B cell (primary cell): ENCODE results near the gene CFAP90. TPM values are rescaled to one million over a fixed set of nuclear protein-coding genes. Genes with fewer than 3 reads are reported as not detected.

Experiments
- ATAC-seq: fragments of 200-7000 bp; cut with Tn5 transposase; one replicate; pipeline ENCODE4 v1.10.0; 2021; ENCODE audit warnings: low read depth, mild to moderate bottlenecking, moderate number of reproducible peaks, moderate library complexity
- CTCF ChIA-PET: fragments of 350-600 bp; sonication (Branson Sonifier 250); formaldehyde crosslinking; loops from one replicate; lab custom pipeline; 2021; ENCODE audit warnings: antibody characterized with exemption, inconsistent platforms; lab: Charles Lee
- POLR2A ChIA-PET: fragments of 350-600 bp; sonication (Branson Sonifier 250); formaldehyde crosslinking; loops from one replicate; lab custom pipeline; 2021; ENCODE audit warnings: antibody characterized with exemption; lab: Charles Lee
- DNase-seq: peaks from one replicate; pipeline ENCODE4 v3.0.0; 2013
- H2AFZ ChIP-seq: 2 replicates; pipeline ENCODE4 v1.6.1; 2012; ENCODE audit warnings: mild to moderate bottlenecking, low read depth, low read length; ENCODE audit not compliant: insufficient read depth, poor library complexity, severe bottlenecking
- H3K27ac ChIP-seq, 2 donors: 1 replicate in 1 of 2; 2 replicates in 1 of 2; pipeline ENCODE4 v1.5.1; 2012 to 2013; ENCODE audit warnings: low read length in 2 of 2, mild to moderate bottlenecking in 2 of 2, moderate library complexity in 1 of 2
- H3K27me3 ChIP-seq, 4 experiments: fragments of 200-600 bp in 1 of 4; sonication (generic) in 1 of 4; replicated peaks in 1 of 4; 1 replicate in 2 of 4; 2 replicates in 2 of 4; pipeline versions ENCODE4 v1.6.1 to v1.7.0; 2013 to 2016; ENCODE audit warnings: low read length in 3 of 4, mild to moderate bottlenecking in 2 of 4, mixed read lengths in 1 of 4, moderate library complexity in 1 of 4; ENCODE audit not compliant: insufficient read depth in 4 of 4, control insufficient read depth in 3 of 4; ENCODE audit errors: control extremely low read depth in 1 of 4
- H3K36me3 ChIP-seq, 2 experiments: replicated peaks in 1 of 2; 1 replicate in 1 of 2; 2 replicates in 1 of 2; pipeline versions ENCODE4 v1.6.1 to v1.7.1; 2013; ENCODE audit warnings: low read length in 1 of 2; ENCODE audit not compliant: insufficient read depth in 2 of 2, control insufficient read depth in 1 of 2; ENCODE audit errors: control extremely low read depth in 1 of 2, extremely low read depth in 1 of 2
- H3K4me1 ChIP-seq, 2 donors: fragments of 200-600 bp in 1 of 2; sonication (generic) in 1 of 2; 1 replicate in 1 of 2; 2 replicates in 1 of 2; pipeline versions ENCODE4 v1.5.1 to v1.6.1; 2013 to 2017; ENCODE audit warnings: low read length in 2 of 2; ENCODE audit not compliant: control insufficient read depth in 2 of 2, insufficient read depth in 2 of 2
- H3K4me2 ChIP-seq: replicated peaks from 2 replicates; pipeline ENCODE3; 2012; ENCODE audit warnings: mild to moderate bottlenecking, low read depth, low read length; ENCODE audit not compliant: poor library complexity, severe bottlenecking
- H3K4me3 ChIP-seq, 5 experiments: fragments of 200-600 bp in 1 of 5; sonication (generic) in 1 of 5; 1 replicate in 3 of 5; 2 replicates in 2 of 5; pipeline versions ENCODE4 v1.5.1 to v1.7.0; 2011 to 2016; ENCODE audit warnings: low read length in 4 of 5, mild to moderate bottlenecking in 4 of 5, low read depth in 2 of 5, control low read depth in 1 of 5, moderate library complexity in 1 of 5; ENCODE audit not compliant: insufficient read depth in 1 of 5; ENCODE audit errors: control extremely low read depth in 1 of 5, extremely low read depth in 1 of 5
- H3K79me2 ChIP-seq: fragments of 200-600 bp; sonication (generic); one replicate; pipeline ENCODE4 v1.6.0; 2016; ENCODE audit warnings: low read length; ENCODE audit not compliant: control insufficient read depth, insufficient read depth
- H3K9ac ChIP-seq: fragments of 200-600 bp; sonication (generic); 2 replicates; pipeline ENCODE4 v1.6.1; 2017; ENCODE audit warnings: mild to moderate bottlenecking, low read length, moderate library complexity
- H3K9me3 ChIP-seq, 3 donors: one replicate each; pipeline versions ENCODE4 v1.6.1 to v1.7.1; 2013; ENCODE audit warnings: low read length in 2 of 3; ENCODE audit not compliant: control insufficient read depth in 2 of 3, insufficient read depth in 1 of 3; ENCODE audit errors: control extremely low read depth in 1 of 3
- H4K20me1 ChIP-seq: 2 replicates; pipeline ENCODE4 v1.6.0; 2012; ENCODE audit warnings: mild to moderate bottlenecking, low read length; ENCODE audit not compliant: insufficient read depth, control insufficient read depth, poor library complexity, severe bottlenecking
- H3K27ac Mint-ChIP-seq: one replicate; pipeline ENCODE4 v1.8.0; 2021; ENCODE audit warnings: mixed read lengths
- H3K27me3 Mint-ChIP-seq: one replicate; pipeline ENCODE4 v1.8.0; 2021; ENCODE audit warnings: mixed read lengths
- H3K4me1 Mint-ChIP-seq: one replicate; pipeline ENCODE4 v1.8.0; 2021; ENCODE audit warnings: mixed read lengths
- H3K4me3 Mint-ChIP-seq: one replicate; pipeline ENCODE4 v1.8.0; 2021; ENCODE audit warnings: mixed read lengths
- H3K9me3 Mint-ChIP-seq: one replicate; pipeline ENCODE4 v1.8.0; 2022; ENCODE audit warnings: mixed read lengths; ENCODE audit not compliant: insufficient read depth
- EZH2 ChIP-seq: IDR thresholded peaks from 2 replicates; pipeline ENCODE4 v1.6.1; 2012; ENCODE audit warnings: borderline replicate concordance, low read depth, mild to moderate bottlenecking, moderate library complexity, low read length; ENCODE audit not compliant: insufficient read depth, poor library complexity, severe bottlenecking
- WGBS: methylation state at CpG from one replicate; pipeline ENCODE4 v1.1.5; 2013; ENCODE audit warnings: missing lambda C conversion rate; ENCODE audit not compliant: insufficient coverage; 5-methylcytosine and 5-hydroxymethylcytosine counted together
- intact Hi-C: fragments of 100-400 bp; cut with micrococcal nuclease; formaldehyde crosslinking; loops from one replicate; pipeline ENCODE4 v1.10.0; 2022
- polyA plus RNA-seq: library from polyadenylated mRNA; depleted of rRNA; stranded (reverse); fragments of >200 nt; gene quantifications from 2 replicates; pipeline ENCODE4 v1.2.3, GENCODE V29; 2012
- total RNA-seq, 2 donors: library from RNA; stranded (reverse); fragments of 120-200 nt in 1 of 2; gene quantifications; 1 replicate in 1 of 2; 2 replicates in 1 of 2; pipeline versions ENCODE4 v1.2.3 to v1.2.4, GENCODE V29; 2013 to 2022
- TF ChIP-seq, protein P1 (sequence below): fragments of 200-600 bp; IDR thresholded peaks from one replicate; pipeline ENCODE4 v1.8.0; 2022; ENCODE audit warnings: antibody characterized with exemption, mild to moderate bottlenecking

The CFAP90 gene
- total and polyA plus RNA-seq, 2 donors (not counting 1 experiment from before 2014, with no cell fraction given): not detected

DNA sequence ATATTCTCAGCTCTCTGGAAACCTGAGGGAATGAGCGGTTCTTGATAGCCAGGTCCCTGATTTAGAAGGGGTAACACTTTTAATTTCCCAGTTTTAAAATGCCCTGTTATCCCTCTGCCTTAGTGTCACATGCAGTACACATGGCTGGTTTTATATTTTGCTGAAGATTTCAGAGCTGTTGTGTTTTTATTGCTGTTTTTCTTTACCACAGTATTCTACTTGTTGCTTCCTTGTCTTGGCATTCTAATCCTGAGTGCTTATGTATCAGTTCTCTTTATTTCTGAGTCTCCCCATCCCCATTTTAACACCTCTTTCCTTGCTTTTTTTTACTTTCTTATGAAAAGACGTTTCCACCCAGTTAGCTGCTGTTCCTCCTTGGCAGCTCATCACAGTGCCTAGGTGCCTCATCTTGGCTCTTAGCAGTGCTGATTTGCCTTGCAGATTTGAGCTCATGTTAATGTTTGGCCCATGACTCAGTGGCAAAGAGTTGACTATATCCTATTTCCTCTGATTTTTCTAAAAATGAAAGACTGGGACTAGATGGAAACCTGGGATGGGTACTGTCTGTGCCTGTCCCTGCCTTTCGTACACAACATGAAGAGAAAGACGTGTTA is 21.7 kb upstream of the CFAP90 start:
- Mint-ChIP-seq H3K4me3 (no peak overlapping the region), H3K27me3 (no peaks in the 10 kb centered on the region), H3K9me3 (no peaks in the 10 kb centered on the region), H3K4me1 (peaks cover 52% of the 10 kb centered on the region), H3K27ac (peak overlapping the region; percentile 1)
- ChIA-PET POLR2A (no interaction called here), CTCF (interaction anchor here (1.5 to 3.2 kb wide), 2 partner anchors 14 to 22 kb away, joined by 4 to 14 read pairs; partner anchors contain the start of gene CFAP90)
- peaks cover 22% of the 10 kb centered on the region in 2 donors for H3K4me1 ChIP-seq
- no peaks in the 10 kb centered on the region for H3K27me3 ChIP-seq
- peaks cover 59% of the 10 kb centered on the region for H3K79me2 ChIP-seq
- peaks cover 16% of the 10 kb centered on the region for H4K20me1 ChIP-seq
- DNase-seq: no peak
- no peak overlapping the region for H2AFZ ChIP-seq
- WGBS: 92% methylated on average over 2 of the region's 4 CpGs
- TF ChIP-seq EZH2: no peak
- TF ChIP-seq, protein P1, sequence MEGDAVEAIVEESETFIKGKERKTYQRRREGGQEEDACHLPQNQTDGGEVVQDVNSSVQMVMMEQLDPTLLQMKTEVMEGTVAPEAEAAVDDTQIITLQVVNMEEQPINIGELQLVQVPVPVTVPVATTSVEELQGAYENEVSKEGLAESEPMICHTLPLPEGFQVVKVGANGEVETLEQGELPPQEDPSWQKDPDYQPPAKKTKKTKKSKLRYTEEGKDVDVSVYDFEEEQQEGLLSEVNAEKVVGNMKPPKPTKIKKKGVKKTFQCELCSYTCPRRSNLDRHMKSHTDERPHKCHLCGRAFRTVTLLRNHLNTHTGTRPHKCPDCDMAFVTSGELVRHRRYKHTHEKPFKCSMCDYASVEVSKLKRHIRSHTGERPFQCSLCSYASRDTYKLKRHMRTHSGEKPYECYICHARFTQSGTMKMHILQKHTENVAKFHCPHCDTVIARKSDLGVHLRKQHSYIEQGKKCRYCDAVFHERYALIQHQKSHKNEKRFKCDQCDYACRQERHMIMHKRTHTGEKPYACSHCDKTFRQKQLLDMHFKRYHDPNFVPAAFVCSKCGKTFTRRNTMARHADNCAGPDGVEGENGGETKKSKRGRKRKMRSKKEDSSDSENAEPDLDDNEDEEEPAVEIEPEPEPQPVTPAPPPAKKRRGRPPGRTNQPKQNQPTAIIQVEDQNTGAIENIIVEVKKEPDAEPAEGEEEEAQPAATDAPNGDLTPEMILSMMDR: no peak
- no peak overlapping the region for H3K4me3 ChIP-seq
- intact Hi-C loops: no loop called here
- peak overlapping the region; percentile 9 for H3K9ac ChIP-seq
- no peaks in the 10 kb centered on the region for H3K9me3 ChIP-seq
- H3K36me3 ChIP-seq: peaks cover under 1 to 19% of the 10 kb centered on the region in 2 experiments
- H3K27ac ChIP-seq: no peak overlapping the region
- no peak for ATAC-seq
- peak overlapping the region; percentile 3 for H3K4me2 ChIP-seq

DNA sequence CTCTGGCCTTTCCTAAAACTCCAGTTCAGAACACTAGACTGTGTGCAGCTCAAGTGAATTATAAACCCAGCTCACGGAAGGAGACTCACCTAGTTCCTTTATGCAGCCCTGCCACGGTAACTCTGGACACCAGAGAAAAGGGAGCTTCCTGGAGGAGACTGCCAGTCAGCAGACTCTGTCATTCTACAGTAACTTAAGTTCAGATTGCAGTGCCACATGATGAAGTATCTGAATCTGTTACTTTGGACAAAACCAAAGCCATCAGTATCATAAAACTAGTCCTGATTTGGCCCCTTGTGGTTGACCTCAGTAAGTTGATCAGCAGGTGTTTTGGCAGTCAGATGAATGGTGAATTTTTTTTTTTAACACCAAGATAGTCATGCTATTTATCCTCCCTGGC is 20.7 kb upstream of the CFAP90 start:
- H3K27me3 ChIP-seq: no peaks in the 10 kb centered on the region
- H4K20me1 ChIP-seq: peaks cover 16% of the 10 kb centered on the region
- H3K4me3 Mint-ChIP-seq: peak overlapping the region; percentile 2
- no peak overlapping the region for H3K27ac ChIP-seq
- no peak for DNase-seq
- H3K27me3 Mint-ChIP-seq: no peaks in the 10 kb centered on the region
- peaks cover 59% of the 10 kb centered on the region for H3K79me2 ChIP-seq
- H3K4me3 ChIP-seq: no peak overlapping the region
- TF ChIP-seq EZH2: no peak
- TF ChIP-seq, protein P1: no peak
- no peaks in the 10 kb centered on the region for H3K9me3 ChIP-seq
- H3K4me1 Mint-ChIP-seq: peaks cover 62% of the 10 kb centered on the region
- WGBS: 100% methylated on average over 1 of the region's 2 CpGs
- intact Hi-C loops: no loop called here
- no peak overlapping the region for H2AFZ ChIP-seq
- H3K36me3 ChIP-seq: peaks cover 0 to 18% of the 10 kb centered on the region in 2 experiments
- ChIA-PET POLR2A (no interaction called here), CTCF (interaction anchor here (3.2 kb wide), 1 partner anchor 15 kb away, joined by 14 read pairs; no protein-coding TSS in a partner anchor)
- H3K9ac ChIP-seq: peak overlapping the region; percentile 6
- ATAC-seq: no peak
- H3K4me2 ChIP-seq: no peak overlapping the region
- no peaks in the 10 kb centered on the region for H3K9me3 Mint-ChIP-seq
- H3K27ac Mint-ChIP-seq: no peak overlapping the region
- H3K4me1 ChIP-seq: peaks cover 23 to 24% of the 10 kb centered on the region in 2 donors
